ENCODE measurements around the gene ADD3. TPM values are rescaled to one million over a fixed set of nuclear protein-coding genes. Genes with fewer than 3 reads are reported as not detected.

Gene ADD3
- total and polyA plus RNA-seq, 2 of the 13 experiments (the other 11 are each of a cell fraction or from before 2014, with no cell fraction given), result 44.7 to 57.5 TPM

DNA sequence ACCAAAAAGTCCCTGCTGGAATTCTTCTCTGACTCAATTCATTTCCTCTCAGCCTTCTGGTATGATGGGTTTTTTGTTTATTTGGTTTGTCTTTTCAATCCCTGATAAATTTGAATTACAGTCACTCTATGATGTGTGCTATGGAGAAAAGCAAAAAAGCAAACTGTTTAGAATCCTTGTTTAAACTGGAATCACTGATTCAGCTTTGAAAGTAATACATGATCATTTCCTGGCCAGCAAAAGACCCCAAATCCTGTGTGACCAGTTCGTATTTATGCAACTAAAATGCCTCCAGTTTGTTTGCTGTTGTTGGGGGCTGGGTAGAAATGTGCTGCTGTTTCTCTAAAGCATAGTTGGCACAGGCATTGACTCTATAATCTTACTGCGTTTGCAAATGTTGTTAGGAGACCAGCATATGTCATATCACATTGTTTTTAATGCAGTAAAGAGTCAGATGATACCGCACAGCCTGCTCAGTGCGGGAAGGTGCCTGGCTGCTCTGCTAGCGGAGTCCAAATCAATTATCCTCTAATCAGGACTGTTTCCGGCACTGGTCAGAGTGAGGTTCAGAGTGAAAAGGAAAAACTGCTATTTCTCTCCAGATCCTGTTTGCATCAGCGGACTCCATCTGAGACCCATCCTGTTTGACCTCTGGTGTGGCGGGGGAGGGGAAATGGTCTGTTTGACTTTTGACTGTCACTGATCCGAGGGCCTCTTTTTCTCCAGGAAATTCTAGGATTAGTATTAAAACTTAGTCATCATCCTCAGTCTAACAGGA, 40.6 kb upstream of the ADD3 start (continued):
- TF ChIP-seq ZKSCAN5 (CRISPR knock-in tag; IDR thresholded peaks at IDR 0.05) (no peak), CREM (IDR thresholded peaks at IDR 0.05) (peak; percentile 35; the same call in 1 of the 2 replicates), CREM (CRISPR knock-in tag; IDR thresholded peaks at IDR 0.05) (no peak), CHD2 (IDR thresholded peaks at IDR 0.05; ENCODE audit: low read depth, low read length) (no peak), NKX3-1 (CRISPR knock-in tag; IDR thresholded peaks at IDR 0.05) (no peak), ARHGAP35 (CRISPR knock-in tag; IDR thresholded peaks at IDR 0.05; ENCODE audit: borderline replicate concordance) (no peak), RFXAP (CRISPR knock-in tag; IDR thresholded peaks at IDR 0.05; ENCODE audit: borderline replicate concordance) (0 out of 2 replicates have a peak, but pooled peaks have one; percentile 23), SOX6 (IDR thresholded peaks at IDR 0.05) (no peak), SOX6 (CRISPR knock-in tag; IDR thresholded peaks at IDR 0.05) (peak; percentile 82), ZNF292 (CRISPR knock-in tag; IDR thresholded peaks at IDR 0.05; ENCODE audit: borderline replicate concordance, low read depth) (peak; percentile 88), DNMT3B (CRISPR knock-in tag; conservative IDR thresholded peaks at IDR 0.05) (no peak), TCF12 (IDR thresholded peaks at IDR 0.05) (no peak), TCF12 (CRISPR knock-in tag; IDR thresholded peaks at IDR 0.05) (0 out of 2 replicates have a peak, but pooled peaks have one; percentile 27), ZBTB38 (CRISPR knock-in tag; IDR thresholded peaks at IDR 0.05) (no peak), CCDC6 (CRISPR knock-in tag; IDR thresholded peaks at IDR 0.05) (no peak), FOXO1 (CRISPR knock-in tag; IDR thresholded peaks at IDR 0.05) (peak; percentile 13; the same call in 1 of the 2 replicates)
- TF ChIP-seq, protein P1, sequence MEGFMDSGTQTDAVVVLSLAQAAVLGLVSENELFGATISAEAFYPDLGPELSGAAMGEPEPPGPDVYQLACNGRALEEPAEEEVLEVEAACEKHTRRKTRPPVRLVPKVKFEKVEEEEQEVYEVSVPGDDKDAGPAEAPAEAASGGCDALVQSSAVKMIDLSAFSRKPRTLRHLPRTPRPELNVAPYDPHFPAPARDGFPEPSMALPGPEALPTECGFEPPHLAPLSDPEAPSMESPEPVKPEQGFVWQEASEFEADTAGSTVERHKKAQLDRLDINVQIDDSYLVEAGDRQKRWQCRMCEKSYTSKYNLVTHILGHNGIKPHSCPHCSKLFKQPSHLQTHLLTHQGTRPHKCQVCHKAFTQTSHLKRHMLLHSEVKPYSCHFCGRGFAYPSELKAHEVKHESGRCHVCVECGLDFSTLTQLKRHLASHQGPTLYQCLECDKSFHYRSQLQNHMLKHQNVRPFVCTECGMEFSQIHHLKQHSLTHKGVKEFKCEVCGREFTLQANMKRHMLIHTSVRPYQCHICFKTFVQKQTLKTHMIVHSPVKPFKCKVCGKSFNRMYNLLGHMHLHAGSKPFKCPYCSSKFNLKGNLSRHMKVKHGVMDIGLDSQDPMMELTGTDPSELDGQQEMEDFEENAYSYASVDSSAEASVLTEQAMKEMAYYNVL (CRISPR knock-in tag; IDR thresholded peaks at IDR 0.05; ENCODE audit: borderline replicate concordance), result peak; percentile 89; the same call in 1 of the 2 replicates
- TF ChIP-seq, protein P2, sequence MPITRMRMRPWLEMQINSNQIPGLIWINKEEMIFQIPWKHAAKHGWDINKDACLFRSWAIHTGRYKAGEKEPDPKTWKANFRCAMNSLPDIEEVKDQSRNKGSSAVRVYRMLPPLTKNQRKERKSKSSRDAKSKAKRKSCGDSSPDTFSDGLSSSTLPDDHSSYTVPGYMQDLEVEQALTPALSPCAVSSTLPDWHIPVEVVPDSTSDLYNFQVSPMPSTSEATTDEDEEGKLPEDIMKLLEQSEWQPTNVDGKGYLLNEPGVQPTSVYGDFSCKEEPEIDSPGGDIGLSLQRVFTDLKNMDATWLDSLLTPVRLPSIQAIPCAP (CRISPR knock-in tag; IDR thresholded peaks at IDR 0.05; ENCODE audit: low read depth), result no peak
- TF ChIP-seq, protein P3, sequence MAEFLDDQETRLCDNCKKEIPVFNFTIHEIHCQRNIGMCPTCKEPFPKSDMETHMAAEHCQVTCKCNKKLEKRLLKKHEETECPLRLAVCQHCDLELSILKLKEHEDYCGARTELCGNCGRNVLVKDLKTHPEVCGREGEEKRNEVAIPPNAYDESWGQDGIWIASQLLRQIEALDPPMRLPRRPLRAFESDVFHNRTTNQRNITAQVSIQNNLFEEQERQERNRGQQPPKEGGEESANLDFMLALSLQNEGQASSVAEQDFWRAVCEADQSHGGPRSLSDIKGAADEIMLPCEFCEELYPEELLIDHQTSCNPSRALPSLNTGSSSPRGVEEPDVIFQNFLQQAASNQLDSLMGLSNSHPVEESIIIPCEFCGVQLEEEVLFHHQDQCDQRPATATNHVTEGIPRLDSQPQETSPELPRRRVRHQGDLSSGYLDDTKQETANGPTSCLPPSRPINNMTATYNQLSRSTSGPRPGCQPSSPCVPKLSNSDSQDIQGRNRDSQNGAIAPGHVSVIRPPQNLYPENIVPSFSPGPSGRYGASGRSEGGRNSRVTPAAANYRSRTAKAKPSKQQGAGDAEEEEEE (CRISPR knock-in tag; IDR thresholded peaks at IDR 0.05; ENCODE audit: borderline replicate concordance), result no peak
- TF ChIP-seq, protein P4, sequence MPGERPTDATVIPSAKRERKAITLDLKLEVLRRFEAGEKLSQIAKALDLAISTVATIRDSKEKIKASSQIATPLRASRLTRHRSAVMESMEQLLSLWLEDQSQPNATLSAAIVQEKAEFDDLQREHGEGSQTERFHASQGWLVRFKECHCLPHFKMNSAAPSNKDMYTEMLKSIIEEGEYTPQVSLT (CRISPR knock-in tag; IDR thresholded peaks at IDR 0.05; ENCODE audit: borderline replicate concordance, low read depth), result no peak
- TF ChIP-seq, protein P5, sequence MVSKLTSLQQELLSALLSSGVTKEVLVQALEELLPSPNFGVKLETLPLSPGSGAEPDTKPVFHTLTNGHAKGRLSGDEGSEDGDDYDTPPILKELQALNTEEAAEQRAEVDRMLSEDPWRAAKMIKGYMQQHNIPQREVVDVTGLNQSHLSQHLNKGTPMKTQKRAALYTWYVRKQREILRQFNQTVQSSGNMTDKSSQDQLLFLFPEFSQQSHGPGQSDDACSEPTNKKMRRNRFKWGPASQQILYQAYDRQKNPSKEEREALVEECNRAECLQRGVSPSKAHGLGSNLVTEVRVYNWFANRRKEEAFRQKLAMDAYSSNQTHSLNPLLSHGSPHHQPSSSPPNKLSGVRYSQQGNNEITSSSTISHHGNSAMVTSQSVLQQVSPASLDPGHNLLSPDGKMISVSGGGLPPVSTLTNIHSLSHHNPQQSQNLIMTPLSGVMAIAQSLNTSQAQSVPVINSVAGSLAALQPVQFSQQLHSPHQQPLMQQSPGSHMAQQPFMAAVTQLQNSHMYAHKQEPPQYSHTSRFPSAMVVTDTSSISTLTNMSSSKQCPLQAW (CRISPR knock-in tag; IDR thresholded peaks at IDR 0.05), result 0 out of 2 replicates have a peak, but pooled peaks have one; percentile 22
- TF ChIP-seq, protein P6, sequence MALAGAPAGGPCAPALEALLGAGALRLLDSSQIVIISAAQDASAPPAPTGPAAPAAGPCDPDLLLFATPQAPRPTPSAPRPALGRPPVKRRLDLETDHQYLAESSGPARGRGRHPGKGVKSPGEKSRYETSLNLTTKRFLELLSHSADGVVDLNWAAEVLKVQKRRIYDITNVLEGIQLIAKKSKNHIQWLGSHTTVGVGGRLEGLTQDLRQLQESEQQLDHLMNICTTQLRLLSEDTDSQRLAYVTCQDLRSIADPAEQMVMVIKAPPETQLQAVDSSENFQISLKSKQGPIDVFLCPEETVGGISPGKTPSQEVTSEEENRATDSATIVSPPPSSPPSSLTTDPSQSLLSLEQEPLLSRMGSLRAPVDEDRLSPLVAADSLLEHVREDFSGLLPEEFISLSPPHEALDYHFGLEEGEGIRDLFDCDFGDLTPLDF (CRISPR knock-in tag; IDR thresholded peaks at IDR 0.05), result no peak

Data from HepG2 (cell line).